ENCODE data around the gene KMT2A.

KMT2A gene

GRCh38 chr11:118484405-118484804 is 48.1 kb downstream of the KMT2A start:
- H3K27me3 ChIP-seq, result no peaks in the 10 kb centered on the region
- H3K27ac ChIP-seq, result no peak overlapping the region
- H3K4me3 ChIP-seq (ENCODE audit: low read depth in 1 of 2, low read length in 1 of 2), result no peak overlapping the region
- TF ChIP-seq CTCF (IDR thresholded peaks at IDR 0.05), result no peak
- peaks cover 58% of the 10 kb centered on the region for H3K36me3 ChIP-seq
- no peaks in the 10 kb centered on the region for H3K9me3 ChIP-seq
- H3K4me1 ChIP-seq (ENCODE audit: control insufficient read depth in 1 of 2, insufficient read depth in 1 of 2, low read depth in 1 of 2, low read length in 1 of 2), result no peaks in the 10 kb centered on the region

DNA sequence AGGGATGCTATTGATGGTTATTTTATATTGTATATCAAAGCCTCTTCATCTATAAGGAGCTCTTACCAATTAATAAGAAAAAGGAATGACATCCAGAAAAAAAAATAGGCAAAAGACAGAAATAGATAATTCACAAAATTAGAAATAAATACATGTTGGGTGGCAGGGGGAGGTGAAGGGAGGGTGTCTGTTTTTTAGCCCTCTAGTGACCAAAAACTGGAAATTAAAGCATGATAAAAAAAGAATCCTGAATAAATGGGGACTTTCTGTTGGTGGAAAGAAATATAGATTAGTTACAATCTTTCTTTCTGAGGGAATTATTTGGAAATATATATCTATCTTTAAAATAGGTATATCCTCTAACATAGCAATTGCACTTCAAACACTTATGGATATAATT is 49.0 kb downstream of the KMT2A start:
- Histone ChIP-seq H3K36me3 (peaks cover 60% of the 10 kb centered on the region), H3K9me3 (no peaks in the 10 kb centered on the region), H3K27me3 (no peaks in the 10 kb centered on the region), H3K27ac (no peak overlapping the region), H3K4me1 (ENCODE audit: control insufficient read depth in 1 of 2, insufficient read depth in 1 of 2, low read depth in 1 of 2, low read length in 1 of 2) (no peaks in the 10 kb centered on the region), H3K4me3 (ENCODE audit: low read depth in 1 of 2, low read length in 1 of 2) (no peak overlapping the region)
- TF ChIP-seq CTCF (IDR thresholded peaks at IDR 0.05), result no peak

- H3K27me3 ChIP-seq, result no peaks in the 10 kb centered on the region
- no peak overlapping the region for H3K27ac ChIP-seq
- peaks cover 57% of the 10 kb centered on the region for H3K36me3 ChIP-seq
- H3K4me3 ChIP-seq (ENCODE audit: low read depth in 1 of 2, low read length in 1 of 2), result no peak overlapping the region
- no peaks in the 10 kb centered on the region for H3K9me3 ChIP-seq
- no peaks in the 10 kb centered on the region for H3K4me1 ChIP-seq (ENCODE audit: control insufficient read depth in 1 of 2, insufficient read depth in 1 of 2, low read depth in 1 of 2, low read length in 1 of 2)
- TF ChIP-seq CTCF (IDR thresholded peaks at IDR 0.05), result peak; percentile 79
Observed at GRCh38 chr11:118488480-118489109, 52.3 kb downstream of the KMT2A start.

DNA sequence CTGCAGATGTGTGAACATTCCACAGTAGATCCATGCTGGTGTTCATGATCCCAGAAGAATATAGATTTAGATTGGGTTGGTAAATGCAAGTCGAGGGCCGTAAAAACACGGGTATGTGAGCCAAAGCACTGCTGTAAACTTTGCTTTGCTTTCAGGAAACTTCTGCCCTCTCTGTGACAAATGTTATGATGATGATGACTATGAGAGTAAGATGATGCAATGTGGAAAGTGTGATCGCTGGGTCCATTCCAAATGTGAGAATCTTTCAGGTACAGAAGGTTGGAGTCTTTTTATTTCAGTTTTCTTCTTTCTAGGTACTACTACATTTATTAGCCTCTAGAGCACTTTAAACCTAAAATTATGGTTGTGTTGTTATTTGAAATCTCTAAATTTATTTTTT is 54.7 kb downstream of the KMT2A start:
- H3K9me3 ChIP-seq, result no peaks in the 10 kb centered on the region
- H3K27me3 ChIP-seq, result no peaks in the 10 kb centered on the region
- H3K36me3 ChIP-seq, result peaks cover 65% of the 10 kb centered on the region
- H3K4me1 ChIP-seq (ENCODE audit: control insufficient read depth in 1 of 2, insufficient read depth in 1 of 2, low read depth in 1 of 2, low read length in 1 of 2), result no peaks in the 10 kb centered on the region
- no peak for TF ChIP-seq CTCF (IDR thresholded peaks at IDR 0.05)
- H3K27ac ChIP-seq, result no peak overlapping the region
- no peak overlapping the region for H3K4me3 ChIP-seq (ENCODE audit: low read depth in 1 of 2, low read length in 1 of 2)

DNA sequence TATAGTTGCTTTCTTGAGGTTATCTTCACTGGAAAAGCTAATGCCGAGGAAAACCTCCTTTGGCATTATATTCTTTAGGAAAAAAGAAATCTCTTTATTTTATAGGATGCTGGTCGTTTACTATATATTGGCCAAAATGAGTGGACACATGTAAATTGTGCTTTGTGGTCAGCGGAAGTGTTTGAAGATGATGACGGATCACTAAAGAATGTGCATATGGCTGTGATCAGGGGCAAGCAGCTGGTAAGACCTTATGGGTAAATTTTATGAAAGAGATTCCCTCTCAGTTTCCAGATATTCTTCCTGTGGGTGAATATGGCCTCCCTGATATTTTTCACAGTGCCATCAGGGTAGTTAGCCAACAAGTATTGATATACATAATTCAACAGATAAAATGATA is 61.5 kb downstream of the KMT2A start:
- Histone ChIP-seq H3K9me3 (no peaks in the 10 kb centered on the region), H3K27ac (no peak overlapping the region), H3K4me3 (ENCODE audit: low read depth in 1 of 2, low read length in 1 of 2) (no peak overlapping the region), H3K36me3 (peaks cover 100% of the 10 kb centered on the region), H3K4me1 (ENCODE audit: control insufficient read depth in 1 of 2, insufficient read depth in 1 of 2, low read depth in 1 of 2, low read length in 1 of 2) (no peaks in the 10 kb centered on the region), H3K27me3 (no peaks in the 10 kb centered on the region)
- no peak for TF ChIP-seq CTCF (IDR thresholded peaks at IDR 0.05)

DNA sequence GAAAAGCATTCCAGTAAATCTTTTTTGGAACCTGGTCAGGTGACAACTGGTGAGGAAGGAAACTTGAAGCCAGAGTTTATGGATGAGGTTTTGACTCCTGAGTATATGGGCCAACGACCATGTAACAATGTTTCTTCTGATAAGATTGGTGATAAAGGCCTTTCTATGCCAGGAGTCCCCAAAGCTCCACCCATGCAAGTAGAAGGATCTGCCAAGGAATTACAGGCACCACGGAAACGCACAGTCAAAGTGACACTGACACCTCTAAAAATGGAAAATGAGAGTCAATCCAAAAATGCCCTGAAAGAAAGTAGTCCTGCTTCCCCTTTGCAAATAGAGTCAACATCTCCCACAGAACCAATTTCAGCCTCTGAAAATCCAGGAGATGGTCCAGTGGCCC is 66.9 kb downstream of the KMT2A start:
- Histone ChIP-seq H3K27ac (no peak overlapping the region), H3K9me3 (no peaks in the 10 kb centered on the region), H3K4me3 (ENCODE audit: low read depth in 1 of 2, low read length in 1 of 2) (no peak overlapping the region), H3K36me3 (peaks cover 100% of the 10 kb centered on the region), H3K4me1 (ENCODE audit: control insufficient read depth in 1 of 2, insufficient read depth in 1 of 2, low read depth in 1 of 2, low read length in 1 of 2) (no peaks in the 10 kb centered on the region), H3K27me3 (no peaks in the 10 kb centered on the region)
- TF ChIP-seq CTCF (IDR thresholded peaks at IDR 0.05), result no peak

Measured in neutrophil (primary cell).